A673 (cell line): ENCODE measurements around the gene LRRK1.

ENCODE experiments used
- CTCF ChIP-seq: fragments of 300-800, 200-600 bp; sonication (generic); conservative IDR thresholded peaks from 2 replicates; pipeline ENCODE4 v1.5.1; 2017; ENCODE audit warnings: low read depth, mild to moderate bottlenecking, antibody characterized with exemption, low read length, moderate library complexity, mixed read lengths
- EZH2 ChIP-seq: fragments of 200-600 bp; sonication (generic); IDR thresholded peaks from 2 replicates; pipeline ENCODE4 v1.6.1; 2017; ENCODE audit warnings: borderline replicate concordance, low read depth, mild to moderate bottlenecking, mixed read lengths, antibody characterized with exemption, low read length; ENCODE audit not compliant: poor library complexity, severe bottlenecking

DNA sequence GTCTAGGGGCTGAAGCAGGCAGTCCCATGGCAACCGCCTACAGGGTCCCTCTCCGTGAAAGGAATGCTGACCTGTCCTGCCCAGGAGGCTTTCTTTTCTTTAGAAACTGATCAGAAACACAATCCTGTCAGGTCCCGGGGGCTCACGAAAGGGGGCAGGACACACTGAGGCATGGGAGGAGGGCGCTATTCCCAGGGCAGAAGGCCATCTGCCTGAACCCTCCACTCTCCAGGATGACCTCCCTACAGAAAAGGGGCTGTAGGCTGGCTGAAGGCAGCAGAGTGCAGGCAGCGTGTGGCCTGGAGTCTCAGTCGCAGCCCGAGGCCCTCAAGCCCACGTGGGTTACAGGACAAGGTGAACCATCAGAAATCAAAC is 18.4 kb upstream of the LRRK1 start:
- TF ChIP-seq CTCF (no peak), EZH2 (no peak)
